GM18909 (cell line): ENCODE data around the gene TSPAN4.

Experiments used
- ATAC-seq: cut with Tn5 transposase; IDR thresholded peaks from one replicate; pipeline ENCODE4 v1.9.1; 2021; ENCODE audit warnings: mild to moderate bottlenecking; ENCODE audit not compliant: unreplicated experiment, poor library complexity

Gene TSPAN4

GRCh38 chr11:862081-862661, 19.5 kb downstream of the TSPAN4 start:
- no peak for ATAC-seq

GRCh38 chr11:862696-863022, 20.0 kb downstream of the TSPAN4 start:
- ATAC-seq, result no peak

GRCh38 chr11:863023-863909, 20.6 kb downstream of the TSPAN4 start:
- ATAC-seq, result no peak

GRCh38 chr11:863910-864827, 21.5 kb downstream of the TSPAN4 start:
- no peak for ATAC-seq

DNA sequence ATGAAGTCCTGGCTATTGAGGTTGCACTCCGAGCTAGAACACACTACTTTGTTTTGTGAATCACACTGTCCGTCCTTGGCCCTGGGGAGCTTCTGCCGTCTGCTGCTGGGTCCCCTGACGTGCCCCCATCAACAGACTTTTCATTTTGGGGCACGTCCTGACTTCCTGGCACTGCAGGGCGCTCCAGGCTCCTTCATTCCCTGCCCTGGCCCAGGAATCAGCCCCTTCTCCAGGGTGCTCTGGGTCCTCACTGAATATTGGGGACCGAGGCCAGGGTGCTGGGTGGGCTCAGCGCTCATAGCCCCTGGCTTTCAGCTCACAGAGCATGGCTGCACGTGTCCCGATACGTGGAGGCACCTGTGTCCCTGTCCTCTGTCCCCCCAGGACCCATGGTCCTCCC, 22.2 kb downstream of the TSPAN4 start:
- no peak for ATAC-seq

DNA sequence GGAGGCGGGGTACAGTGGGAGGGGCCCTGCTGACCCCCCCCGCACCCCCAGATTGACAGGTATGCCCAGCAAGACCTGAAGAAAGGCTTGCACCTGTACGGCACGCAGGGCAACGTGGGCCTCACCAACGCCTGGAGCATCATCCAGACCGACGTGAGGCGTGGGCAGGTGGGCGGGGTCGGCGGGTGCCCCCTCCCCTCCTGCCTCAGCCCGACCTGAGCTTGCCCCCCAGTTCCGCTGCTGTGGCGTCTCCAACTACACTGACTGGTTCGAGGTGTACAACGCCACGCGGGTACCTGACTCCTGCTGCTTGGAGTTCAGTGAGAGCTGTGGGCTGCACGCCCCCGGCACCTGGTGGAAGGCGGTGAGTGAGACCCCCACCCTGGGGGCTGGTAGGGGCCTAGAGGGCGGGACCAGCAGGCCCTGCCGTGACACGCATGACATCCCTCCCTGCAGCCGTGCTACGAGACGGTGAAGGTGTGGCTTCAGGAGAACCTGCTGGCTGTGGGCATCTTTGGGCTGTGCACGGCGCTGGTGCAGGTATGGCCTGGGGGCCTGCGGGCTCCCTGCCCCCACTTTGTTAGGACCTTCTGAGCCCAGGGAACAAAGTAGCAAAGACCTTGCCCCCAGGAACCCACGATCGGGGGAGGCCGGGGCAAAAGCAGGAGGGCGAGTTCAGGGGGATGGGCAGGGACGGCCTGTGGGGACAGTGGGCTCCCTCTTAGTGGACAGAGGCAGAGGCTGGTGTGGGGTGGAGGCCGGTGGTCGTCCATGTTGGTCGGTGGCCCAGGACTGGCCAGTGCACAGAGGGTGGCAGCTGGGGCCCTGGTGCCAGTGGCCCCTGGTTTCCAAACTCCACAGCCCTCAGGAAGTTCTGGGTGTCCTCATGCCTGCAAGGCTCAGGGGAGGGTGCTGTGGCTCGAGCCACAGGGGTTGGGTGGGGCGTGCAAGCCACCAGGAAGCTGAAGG, 23.1 kb downstream of the TSPAN4 start:
- no peak for ATAC-seq

DNA sequence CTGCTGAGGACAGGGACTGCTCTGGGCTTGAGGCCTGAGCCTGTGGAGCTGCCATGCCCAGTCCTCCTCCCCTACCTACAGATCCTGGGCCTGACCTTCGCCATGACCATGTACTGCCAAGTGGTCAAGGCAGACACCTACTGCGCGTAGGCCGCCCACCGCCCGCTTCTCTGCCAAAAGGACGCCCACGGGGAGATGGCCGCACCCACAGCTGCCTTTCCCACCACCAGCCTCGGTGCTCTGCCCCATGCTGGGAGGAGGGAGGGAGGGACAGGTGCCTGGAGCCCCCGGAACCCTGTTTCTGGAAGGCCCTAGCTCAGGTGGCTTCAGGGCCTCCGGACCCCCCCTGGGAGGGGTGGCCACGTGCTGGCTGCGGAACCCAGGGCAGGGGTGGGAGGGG, 23.8 kb downstream of the TSPAN4 start:
- ATAC-seq, result no peak

- no peak for ATAC-seq
Observed at GRCh38 chr11:867856-868358, 25.3 kb downstream of the TSPAN4 start.

- no peak for ATAC-seq
Observed at GRCh38 chr11:868394-868793, 25.7 kb downstream of the TSPAN4 start.

DNA sequence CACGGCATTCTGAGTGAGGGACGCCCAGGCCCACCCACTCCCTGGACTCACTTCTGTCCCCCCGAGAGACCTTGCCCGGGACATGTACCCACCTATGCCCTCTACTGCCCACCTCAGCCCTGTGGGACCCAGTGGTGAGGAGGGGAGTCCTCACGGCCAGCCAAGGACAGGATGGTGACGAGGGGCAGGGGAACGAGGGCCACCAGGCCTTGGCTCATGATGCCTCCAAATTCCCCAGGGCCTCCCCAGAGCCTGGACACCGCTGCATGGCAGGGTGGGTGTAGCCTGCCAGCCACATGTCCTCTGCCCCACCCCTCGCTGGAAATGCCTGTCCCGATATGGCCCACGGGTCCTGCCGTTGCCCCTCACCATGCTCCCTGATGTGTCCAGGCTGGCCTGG, 26.1 kb downstream of the TSPAN4 start:
- ATAC-seq, result no peak

GRCh38 chr11:869399-870126, 26.9 kb downstream of the TSPAN4 start:
- no peak for ATAC-seq

DNA sequence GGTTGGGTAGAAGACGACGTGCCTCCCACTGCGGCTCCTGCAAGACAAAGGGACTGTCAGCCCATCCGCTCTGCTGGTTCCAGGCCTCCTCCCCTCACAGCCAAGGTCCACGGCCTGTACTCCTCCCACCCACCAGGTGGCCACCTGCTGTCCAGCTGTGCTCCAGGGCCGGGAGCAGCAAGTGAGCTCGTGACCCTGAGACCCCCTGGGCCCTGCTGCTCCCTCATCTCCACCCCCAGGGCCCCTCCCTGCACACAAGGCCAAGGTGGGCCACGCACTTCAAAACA, 27.4 kb downstream of the TSPAN4 start:
- ATAC-seq, result no peak

GRCh38 chr11:870418-870817, 27.8 kb downstream of the TSPAN4 start:
- no peak for ATAC-seq

GRCh38 chr11:871472-871871, 28.8 kb downstream of the TSPAN4 start:
- ATAC-seq, result no peak

- no peak for ATAC-seq
Observed at GRCh38 chr11:872799-873198, 30.1 kb downstream of the TSPAN4 start.

DNA sequence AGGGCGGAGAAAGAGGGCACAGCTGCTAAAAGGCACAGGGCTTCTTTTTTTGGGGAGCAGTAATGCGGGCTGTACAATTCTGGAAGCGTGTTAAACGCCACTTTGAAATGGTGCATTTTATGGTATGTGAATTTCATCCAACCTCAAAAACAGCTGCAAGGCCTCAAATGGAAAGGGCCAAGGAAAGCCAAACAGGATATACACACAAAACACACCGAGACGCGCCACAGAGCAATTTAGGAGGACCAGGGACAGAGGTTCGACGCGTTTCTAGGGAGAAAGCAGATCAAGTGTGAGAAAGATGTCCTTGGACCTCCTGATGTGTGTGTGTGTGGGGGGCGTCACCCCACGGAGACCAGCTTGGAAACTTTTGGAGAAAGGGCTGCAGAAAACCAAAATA, 31.1 kb downstream of the TSPAN4 start:
- no peak for ATAC-seq

DNA sequence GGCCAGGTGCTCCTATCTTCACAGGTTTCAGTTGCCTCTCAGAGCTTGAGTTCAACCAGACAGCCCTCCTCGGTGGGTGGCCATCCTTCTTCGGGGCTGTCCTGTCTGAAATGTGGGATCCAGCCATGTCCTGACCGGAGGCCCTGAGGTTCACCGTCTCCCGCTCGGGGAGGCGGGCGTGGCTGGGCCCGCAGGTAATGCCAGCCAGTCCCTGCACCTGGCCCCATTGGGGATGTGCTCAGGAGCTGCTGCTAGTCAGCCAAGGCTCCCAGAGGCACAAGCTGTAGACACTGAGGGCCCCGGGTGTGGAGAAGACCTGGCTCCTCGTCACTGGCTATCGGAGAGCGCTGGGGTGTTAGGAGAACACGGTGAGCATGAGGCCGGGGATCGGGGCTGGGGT, 32.6 kb downstream of the TSPAN4 start:
- ATAC-seq, result no peak

DNA sequence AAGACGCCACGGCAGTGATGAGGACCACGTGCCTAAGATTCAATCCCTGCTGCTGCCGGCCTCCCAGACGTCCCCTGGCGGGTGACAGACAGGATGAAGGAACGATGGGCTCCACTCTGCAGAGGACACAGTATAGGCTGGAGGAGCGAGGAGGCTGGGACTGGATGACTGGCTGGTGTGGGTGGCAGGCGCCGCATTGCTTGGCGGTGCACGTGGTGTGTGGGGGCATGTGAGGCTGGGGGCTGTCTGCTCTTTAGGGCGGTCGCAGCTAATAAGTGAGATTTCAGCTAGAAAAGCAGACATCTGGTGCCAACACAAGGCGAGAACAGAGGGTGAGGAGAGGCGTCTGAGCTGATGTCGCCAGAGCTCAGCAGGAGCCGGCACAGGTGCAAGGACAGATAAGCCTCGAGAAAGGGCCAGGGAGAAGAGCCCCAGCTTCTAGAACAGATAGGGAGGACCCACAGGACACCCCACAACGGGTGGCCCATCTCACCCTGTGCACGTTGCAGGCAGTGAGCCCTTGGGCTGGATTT, 33.2 kb downstream of the TSPAN4 start:
- no peak for ATAC-seq

DNA sequence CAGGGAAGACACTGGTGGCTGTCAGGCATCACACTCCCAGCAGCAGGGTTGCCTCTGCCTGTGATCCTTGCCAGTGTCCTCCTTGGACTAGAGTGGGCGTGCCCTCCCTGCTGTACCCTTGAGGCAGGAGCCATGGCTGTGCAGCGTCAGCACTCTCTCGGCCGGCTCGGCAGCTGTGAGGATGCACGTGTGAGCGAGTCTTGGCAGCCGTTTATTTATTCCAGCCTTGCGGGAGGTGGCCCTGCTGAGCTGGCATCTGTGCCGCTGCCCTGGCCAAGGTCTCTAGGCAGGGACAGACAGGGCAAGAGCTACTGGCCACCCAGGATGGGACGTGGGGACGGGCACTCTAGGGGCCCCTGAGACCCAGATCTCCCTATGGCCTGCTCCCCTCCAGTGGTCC, 33.9 kb downstream of the TSPAN4 start:
- no peak for ATAC-seq
